ENCODE data around the gene ITM2B.
A peak's percentile ranks its signal among the peaks of the same experiment; 100 is the strongest.

Gene ITM2B

DNA sequence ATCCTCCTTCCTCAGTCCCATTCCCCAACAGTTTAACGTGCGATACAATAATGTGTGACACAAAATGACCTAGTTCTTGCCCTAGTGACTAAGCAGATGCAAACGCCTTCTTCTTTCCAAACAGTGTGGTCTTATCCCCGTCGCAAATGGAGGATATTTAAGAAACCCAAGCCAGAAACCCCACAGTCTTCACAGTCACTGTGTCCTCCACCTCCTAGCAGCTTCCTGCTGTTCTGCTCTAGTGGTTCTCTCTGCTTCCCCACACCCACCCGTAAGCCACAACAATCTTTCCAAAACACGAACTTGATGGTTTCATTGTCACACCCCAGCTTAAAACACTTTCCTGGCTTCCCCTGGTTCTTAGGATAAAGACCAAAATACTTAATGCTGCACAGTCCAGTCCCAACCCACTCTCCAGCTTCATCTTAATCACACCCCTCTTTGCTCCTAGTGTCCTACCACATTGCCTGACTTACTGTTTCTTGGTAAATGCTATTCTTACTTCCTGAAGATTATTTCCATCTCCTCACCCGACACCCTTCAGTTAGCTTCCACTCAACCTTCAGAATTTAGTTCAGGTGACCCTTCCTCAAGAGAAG is 32.3 kb downstream of the ITM2B start:
- Histone ChIP-seq H3K36me3 (ENCODE audit: low read length) (peaks cover 16% of the 10 kb centered on the region; the same call in 1 of the 2 replicates), H3K9me3 (ENCODE audit: insufficient read depth, low read length) (no peaks in the 10 kb centered on the region), H3K4me3 (ENCODE audit: insufficient read depth, low read length, poor library complexity, severe bottlenecking) (no peak overlapping the region), H3K4me2 (ENCODE audit: low read depth, low read length, poor library complexity, severe bottlenecking) (peak overlapping the region; percentile 19), H3K79me2 (ENCODE audit: insufficient read depth, low read length) (no peaks in the 10 kb centered on the region), H4K20me1 (ENCODE audit: low read depth, low read length) (no peaks in the 10 kb centered on the region), H3K27ac (ENCODE audit: low read depth, low read length) (no peak overlapping the region), H2AFZ (ENCODE audit: low read depth, low read length, severe bottlenecking) (no peak overlapping the region), H3F3A (ENCODE audit: insufficient read depth) (no peaks in the 10 kb centered on the region), H3K9ac (ENCODE audit: low read length) (no peak overlapping the region), H3K27me3 (ENCODE audit: low read length) (no peaks in the 10 kb centered on the region), H3K9me2 (replicated peaks; ENCODE audit: insufficient read depth, low read length) (no peaks in the 10 kb centered on the region)
- no peak for TF ChIP-seq EZH2phosphoT487 (conservative IDR thresholded peaks at IDR 0.05; ENCODE audit: low read length)
- TF ChIP-seq, protein P1, sequence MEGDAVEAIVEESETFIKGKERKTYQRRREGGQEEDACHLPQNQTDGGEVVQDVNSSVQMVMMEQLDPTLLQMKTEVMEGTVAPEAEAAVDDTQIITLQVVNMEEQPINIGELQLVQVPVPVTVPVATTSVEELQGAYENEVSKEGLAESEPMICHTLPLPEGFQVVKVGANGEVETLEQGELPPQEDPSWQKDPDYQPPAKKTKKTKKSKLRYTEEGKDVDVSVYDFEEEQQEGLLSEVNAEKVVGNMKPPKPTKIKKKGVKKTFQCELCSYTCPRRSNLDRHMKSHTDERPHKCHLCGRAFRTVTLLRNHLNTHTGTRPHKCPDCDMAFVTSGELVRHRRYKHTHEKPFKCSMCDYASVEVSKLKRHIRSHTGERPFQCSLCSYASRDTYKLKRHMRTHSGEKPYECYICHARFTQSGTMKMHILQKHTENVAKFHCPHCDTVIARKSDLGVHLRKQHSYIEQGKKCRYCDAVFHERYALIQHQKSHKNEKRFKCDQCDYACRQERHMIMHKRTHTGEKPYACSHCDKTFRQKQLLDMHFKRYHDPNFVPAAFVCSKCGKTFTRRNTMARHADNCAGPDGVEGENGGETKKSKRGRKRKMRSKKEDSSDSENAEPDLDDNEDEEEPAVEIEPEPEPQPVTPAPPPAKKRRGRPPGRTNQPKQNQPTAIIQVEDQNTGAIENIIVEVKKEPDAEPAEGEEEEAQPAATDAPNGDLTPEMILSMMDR (IDR thresholded peaks at IDR 0.05; ENCODE audit: insufficient read depth, low read length, poor library complexity, severe bottlenecking): no peak

DNA sequence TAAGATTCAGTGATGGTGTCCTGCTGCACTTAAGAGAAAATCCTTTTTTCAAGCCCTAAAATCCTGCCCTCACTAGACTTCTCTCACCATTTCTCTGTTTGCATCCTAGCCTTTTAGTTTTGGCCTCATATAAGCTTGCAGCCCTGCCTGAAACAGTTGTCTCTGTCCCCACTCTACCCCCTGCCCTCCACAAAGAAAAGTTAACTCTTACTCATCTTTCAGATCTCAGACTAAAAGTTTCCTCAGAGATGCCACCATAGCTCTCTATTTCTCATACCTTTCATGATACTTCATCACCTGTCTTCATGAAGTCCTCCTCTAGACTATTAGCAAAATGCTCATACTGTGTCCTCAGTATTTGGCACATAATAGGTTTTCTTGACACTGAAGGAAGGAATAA is 33.1 kb downstream of the ITM2B start:
- H3K36me3 ChIP-seq (ENCODE audit: low read length): peaks cover 12% of the 10 kb centered on the region; the same call in 1 of the 2 replicates

DNA sequence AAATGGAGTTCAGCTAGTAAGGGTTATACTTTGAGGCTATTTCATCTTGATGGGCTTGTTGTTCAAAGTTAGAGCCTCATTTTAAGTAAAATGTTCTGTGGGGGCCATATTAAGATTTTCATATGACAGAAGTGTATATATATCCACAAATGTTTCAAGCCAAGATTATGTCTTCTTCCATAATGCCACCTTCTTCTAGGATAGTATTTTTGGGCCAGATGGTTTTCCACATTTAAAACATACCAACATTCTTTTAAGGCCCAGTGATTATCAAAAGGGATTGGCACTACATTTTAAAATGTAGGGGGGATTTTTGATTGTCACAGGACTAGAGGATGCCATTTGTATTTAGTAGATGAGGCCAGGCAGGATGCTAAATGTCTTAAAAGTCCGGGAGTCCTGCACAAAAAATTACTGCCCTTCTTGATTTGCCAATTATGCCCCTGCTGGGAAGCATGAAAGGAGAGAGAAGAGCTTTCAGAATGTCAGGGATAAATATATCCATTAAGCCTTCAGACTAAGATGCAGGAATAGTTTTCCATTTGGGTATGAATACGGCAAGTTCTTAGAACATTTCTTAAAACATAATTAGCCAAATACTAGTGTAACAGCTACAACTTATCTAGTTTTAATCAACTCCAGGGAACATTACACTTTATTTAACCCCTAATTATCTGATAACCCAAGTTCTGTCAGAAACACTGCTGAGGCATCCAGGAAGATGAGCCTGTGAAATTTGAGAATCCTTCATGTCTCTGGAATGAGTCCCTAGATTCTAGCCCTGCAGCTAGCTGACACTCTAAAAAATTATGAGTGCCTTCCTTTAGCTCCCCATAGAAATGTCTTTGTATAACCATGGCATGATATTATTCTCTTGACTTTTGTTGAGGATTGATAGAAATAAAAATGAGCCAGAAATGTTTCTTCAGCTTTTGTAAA is 34.0 kb downstream of the ITM2B start:
- no peaks in the 10 kb centered on the region for H3K79me2 ChIP-seq (ENCODE audit: insufficient read depth, low read length)
- no peak overlapping the region for H3K4me2 ChIP-seq (ENCODE audit: low read depth, low read length, poor library complexity, severe bottlenecking)
- H3K9me2 ChIP-seq (replicated peaks; ENCODE audit: insufficient read depth, low read length): no peaks in the 10 kb centered on the region
- H3K27me3 ChIP-seq (ENCODE audit: low read length): no peaks in the 10 kb centered on the region
- H3K9me3 ChIP-seq (ENCODE audit: insufficient read depth, low read length): no peaks in the 10 kb centered on the region
- H3K36me3 ChIP-seq (ENCODE audit: low read length): peaks cover 5% of the 10 kb centered on the region; the same call in 1 of the 2 replicates
- H2AFZ ChIP-seq (ENCODE audit: low read depth, low read length, severe bottlenecking): no peak overlapping the region
- H3F3A ChIP-seq (ENCODE audit: insufficient read depth): no peaks in the 10 kb centered on the region
- H3K9ac ChIP-seq (ENCODE audit: low read length): no peak overlapping the region
- no peak overlapping the region for H3K4me3 ChIP-seq (ENCODE audit: insufficient read depth, low read length, poor library complexity, severe bottlenecking)
- no peak for TF ChIP-seq EZH2phosphoT487 (conservative IDR thresholded peaks at IDR 0.05; ENCODE audit: low read length)
- TF ChIP-seq, protein P1 (IDR thresholded peaks at IDR 0.05; ENCODE audit: insufficient read depth, low read length, poor library complexity, severe bottlenecking): no peak
- no peaks in the 10 kb centered on the region for H4K20me1 ChIP-seq (ENCODE audit: low read depth, low read length)
- no peak overlapping the region for H3K27ac ChIP-seq (ENCODE audit: low read depth, low read length)

More for the DNA sequence above, 33.1 kb downstream of the ITM2B start:
- H3K27me3 ChIP-seq (ENCODE audit: low read length): no peaks in the 10 kb centered on the region
- no peaks in the 10 kb centered on the region for H4K20me1 ChIP-seq (ENCODE audit: low read depth, low read length)
- no peaks in the 10 kb centered on the region for H3K9me3 ChIP-seq (ENCODE audit: insufficient read depth, low read length)
- no peaks in the 10 kb centered on the region for H3K79me2 ChIP-seq (ENCODE audit: insufficient read depth, low read length)
- no peaks in the 10 kb centered on the region for H3F3A ChIP-seq (ENCODE audit: insufficient read depth)
- no peak overlapping the region for H3K27ac ChIP-seq (ENCODE audit: low read depth, low read length)
- H2AFZ ChIP-seq (ENCODE audit: low read depth, low read length, severe bottlenecking): no peak overlapping the region
- no peak overlapping the region for H3K4me2 ChIP-seq (ENCODE audit: low read depth, low read length, poor library complexity, severe bottlenecking)
- H3K4me3 ChIP-seq (ENCODE audit: insufficient read depth, low read length, poor library complexity, severe bottlenecking): no peak overlapping the region
- no peak overlapping the region for H3K9ac ChIP-seq (ENCODE audit: low read length)
- TF ChIP-seq EZH2phosphoT487 (conservative IDR thresholded peaks at IDR 0.05; ENCODE audit: low read length): no peak
- TF ChIP-seq, protein P1 (IDR thresholded peaks at IDR 0.05; ENCODE audit: insufficient read depth, low read length, poor library complexity, severe bottlenecking): no peak
- no peaks in the 10 kb centered on the region for H3K9me2 ChIP-seq (replicated peaks; ENCODE audit: insufficient read depth, low read length)

Data from SU-DHL-6 (cell line).